ENCODE data around the gene TYW3. TPM values are rescaled to one million over a fixed set of nuclear protein-coding genes. Genes with fewer than 3 reads are reported as not detected.

The TYW3 gene
- total and polyA plus RNA-seq, 2 of the 4 experiments (the other 2 are of a cell fraction) = 9.3 to 16.5 TPM

DNA sequence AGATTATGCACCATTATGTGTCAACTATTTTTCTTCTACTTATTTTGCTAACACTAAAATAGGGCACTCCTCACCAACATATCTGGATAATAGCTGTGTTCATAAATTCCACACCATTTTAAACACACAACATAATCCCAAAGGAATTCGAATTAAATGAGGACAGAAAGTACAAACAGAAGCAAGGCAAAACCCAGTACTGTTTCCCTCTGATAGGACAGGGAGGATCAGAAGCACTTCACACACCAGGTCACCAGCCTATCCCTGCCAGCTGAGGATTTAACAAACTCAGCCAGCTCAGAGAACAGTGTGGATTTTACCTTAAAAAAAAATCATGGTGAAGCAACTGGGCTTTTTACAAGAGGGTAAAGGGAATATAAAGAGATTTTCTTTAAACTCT is 20.1 kb upstream of the TYW3 start (continued):
- TF ChIP-seq SMC3 (IDR thresholded peaks at IDR 0.05; ENCODE audit: low read depth, low read length) (no peak), MXI1 (IDR thresholded peaks at IDR 0.05; ENCODE audit: borderline replicate concordance, low read depth, low read length) (no peak)

GRCh38 chr1:74713849-74714248 is 19.1 kb upstream of the TYW3 start:
- ChIA-PET POLR2A (ENCODE audit: unreplicated experiment) (no interaction called here), CTCF (interaction anchor here (0.6 to 1.5 kb wide), 4 partner anchors 16 to 25 kb away, joined by 3 to 5 read pairs (median 4); partner anchors contain the start of genes CRYZ and TYW3)
- Histone ChIP-seq H3K4ac (ENCODE audit: low read depth, low read length) (peak overlapping the region; percentile 31; the same call in 1 of the 2 replicates), H3K4me3 (ENCODE audit: insufficient read depth, low read depth, low read length) (no peak overlapping the region), H3K36me3 (ENCODE audit: control insufficient read depth, insufficient read depth, low read length) (peaks cover 7% of the 10 kb centered on the region), H2BK120ac (ENCODE audit: low read depth, low read length) (0 out of 2 replicates have a peak overlapping the region, but pooled peaks have one; percentile 6), H3K9me3 (ENCODE audit: control insufficient read depth, insufficient read depth, low read length) (no peaks in the 10 kb centered on the region), H3K9me1 (ENCODE audit: insufficient read depth, low read length) (peaks cover 6% of the 10 kb centered on the region), H2BK5ac (ENCODE audit: low read depth, low read length, poor library complexity, severe bottlenecking) (no peak overlapping the region), H3K27ac (ENCODE audit: insufficient read depth, low read length) (peak overlapping the region; percentile 10; the same call in 1 of the 2 replicates), H3K23ac (ENCODE audit: low read depth, low read length) (no peak overlapping the region), H3K4me1 (ENCODE audit: control insufficient read depth, insufficient read depth, low read length) (peaks cover 8% of the 10 kb centered on the region), H3K18ac (ENCODE audit: low read depth, low read length) (no peak overlapping the region), H4K91ac (ENCODE audit: insufficient read depth, low read depth, low read length) (peak overlapping the region; percentile 66; the same call in 1 of the 2 replicates), H3K9ac (ENCODE audit: low read depth, low read length) (no peak overlapping the region), H4K5ac (ENCODE audit: low read depth, low read length) (no peak overlapping the region), H2AK5ac (ENCODE audit: low read depth, low read length) (no peak overlapping the region; the same call in 1 of the 2 replicates), H3K27me3 (ENCODE audit: control insufficient read depth, insufficient read depth, low read length) (no peaks in the 10 kb centered on the region), H3K14ac (replicated peaks; ENCODE audit: low read depth, low read length) (0 out of 2 replicates have a peak overlapping the region, but pooled peaks have one; percentile 3), H2AK9ac (replicated peaks; ENCODE audit: low read depth, low read length, poor library complexity) (no peak overlapping the region), H2AFZ (replicated peaks; ENCODE audit: low read length, poor library complexity) (no peak overlapping the region), H4K20me1 (ENCODE audit: insufficient read depth, low read length) (no peaks in the 10 kb centered on the region), H4K8ac (ENCODE audit: low read depth in 2 of 2, low read length in 2 of 2) (no peak overlapping the region), H3K4me2 (ENCODE audit: low read depth, low read length) (no peak overlapping the region), H2BK20ac (ENCODE audit: low read depth, low read length) (peak overlapping the region; percentile 11; the same call in 1 of the 2 replicates), H2BK15ac (ENCODE audit: low read depth, low read length) (no peak overlapping the region), H3K79me1 (ENCODE audit: low read depth in 1 of 2, low read length in 2 of 2) (peaks cover 0 to 3% of the 10 kb centered on the region in 2 experiments; a peak in 3 of 4 replicates), H3K56ac (ENCODE audit: extremely low read depth, insufficient read depth, low read length) (no peak overlapping the region)
- in situ Hi-C loops (cut with MboI; ENCODE audit: low sequenced_read_pairs) = no loop called here
- intact Hi-C loops (cut with micrococcal nuclease) = loop anchor here (2.0 kb wide), 1 partner anchor 15 kb away; no protein-coding TSS in a partner anchor
- DNase-seq (no peak), ATAC-seq (ENCODE audit: low read depth) (no peak)
- BruUV-seq (replicated peaks) = no TSS peak
- dilution Hi-C loops (cut with HindIII; ENCODE audit: low sequenced_read_pairs, unreplicated experiment) = no loop called here
- WGBS, 2 experiments (ENCODE audit: extremely low coverage in 2 of 2, insufficient read length in 1 of 2) = no CpG with 5 or more reads among the region's 3 CpGs
- TF ChIP-seq ELK1 (IDR thresholded peaks at IDR 0.05; ENCODE audit: borderline replicate concordance, low read depth, low read length) (no peak), MXI1 (IDR thresholded peaks at IDR 0.05; ENCODE audit: borderline replicate concordance, low read depth, low read length) (no peak), CTCF (conservative IDR thresholded peaks at IDR 0.05; ENCODE audit: low read depth, low read length) (no peak), FOS (IDR thresholded peaks at IDR 0.05; ENCODE audit: low read depth, low read length) (no peak), SMC3 (IDR thresholded peaks at IDR 0.05; ENCODE audit: low read depth, low read length) (no peak), CEBPB (IDR thresholded peaks at IDR 0.05; ENCODE audit: low read depth, low read length) (no peak), CHD1 (IDR thresholded peaks at IDR 0.05; ENCODE audit: low read depth, low read length) (no peak), NFE2L2 (IDR thresholded peaks at IDR 0.05; ENCODE audit: low read depth, low read length) (no peak), POLR2A (IDR thresholded peaks at IDR 0.05; ENCODE audit: low read depth, low read length) (no peak), RFX5 (IDR thresholded peaks at IDR 0.05; ENCODE audit: low read depth, low read length) (no peak), MAZ (IDR thresholded peaks at IDR 0.05; ENCODE audit: borderline replicate concordance, low read depth, low read length) (no peak), MAFK (IDR thresholded peaks at IDR 0.05; ENCODE audit: low read depth, low read length) (no peak)
- TF ChIP-seq, protein P1, sequence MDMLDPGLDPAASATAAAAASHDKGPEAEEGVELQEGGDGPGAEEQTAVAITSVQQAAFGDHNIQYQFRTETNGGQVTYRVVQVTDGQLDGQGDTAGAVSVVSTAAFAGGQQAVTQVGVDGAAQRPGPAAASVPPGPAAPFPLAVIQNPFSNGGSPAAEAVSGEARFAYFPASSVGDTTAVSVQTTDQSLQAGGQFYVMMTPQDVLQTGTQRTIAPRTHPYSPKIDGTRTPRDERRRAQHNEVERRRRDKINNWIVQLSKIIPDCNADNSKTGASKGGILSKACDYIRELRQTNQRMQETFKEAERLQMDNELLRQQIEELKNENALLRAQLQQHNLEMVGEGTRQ (IDR thresholded peaks at IDR 0.05; ENCODE audit: low read depth, low read length) = no peak

Measured in IMR-90 (cell line).